ENCODE results near the gene NUCB1. TPM values are rescaled to one million over a fixed set of nuclear protein-coding genes. Genes with fewer than 3 reads are reported as not detected.

The NUCB1 gene
- total and polyA plus RNA-seq, 9 of the 15 experiments (the other 6 are each of a cell fraction or from before 2014, with no cell fraction given): 3.1 to 153 (median 71.7) TPM

DNA sequence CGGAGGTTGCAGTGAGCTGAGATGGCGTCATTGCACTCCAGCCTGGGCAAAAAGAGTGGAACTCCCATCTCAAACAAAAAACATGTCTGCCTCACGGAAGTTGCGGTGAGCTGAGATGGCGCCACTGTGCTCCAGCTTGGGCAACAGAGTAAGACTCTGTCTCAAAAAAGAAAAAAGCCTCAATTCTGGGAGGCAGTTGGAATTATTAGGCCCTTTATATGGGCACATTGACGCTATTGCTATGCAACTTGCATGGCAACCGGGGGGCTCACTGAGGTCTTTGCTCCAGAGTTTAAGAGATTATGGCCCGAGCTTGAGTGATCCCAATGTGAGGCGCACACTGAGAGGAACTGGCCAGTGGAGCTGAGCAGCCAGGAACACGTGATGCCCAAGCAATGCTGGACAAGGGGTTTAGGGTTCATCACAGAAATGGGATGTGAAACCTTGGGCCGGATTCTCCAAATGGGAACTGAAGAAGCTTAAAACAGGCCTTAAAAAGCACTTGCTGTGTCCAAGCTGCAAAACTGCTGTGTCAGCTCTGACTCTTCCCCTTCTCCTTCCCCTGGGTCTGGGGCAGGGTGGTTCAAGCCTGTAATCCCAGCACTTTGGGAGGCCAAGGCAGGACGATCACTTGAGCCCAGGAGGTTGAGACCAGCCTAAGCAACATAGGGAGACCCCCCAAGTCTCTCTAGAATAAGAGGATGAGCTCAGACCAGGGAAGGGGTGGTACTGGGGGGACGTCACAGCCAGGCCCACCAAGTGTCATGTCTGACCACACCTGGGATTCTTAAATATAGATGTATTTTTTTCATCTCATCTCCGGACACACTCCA is 67.5 kb downstream of the NUCB1 start (continued):
- TF ChIP-seq, protein P1, sequence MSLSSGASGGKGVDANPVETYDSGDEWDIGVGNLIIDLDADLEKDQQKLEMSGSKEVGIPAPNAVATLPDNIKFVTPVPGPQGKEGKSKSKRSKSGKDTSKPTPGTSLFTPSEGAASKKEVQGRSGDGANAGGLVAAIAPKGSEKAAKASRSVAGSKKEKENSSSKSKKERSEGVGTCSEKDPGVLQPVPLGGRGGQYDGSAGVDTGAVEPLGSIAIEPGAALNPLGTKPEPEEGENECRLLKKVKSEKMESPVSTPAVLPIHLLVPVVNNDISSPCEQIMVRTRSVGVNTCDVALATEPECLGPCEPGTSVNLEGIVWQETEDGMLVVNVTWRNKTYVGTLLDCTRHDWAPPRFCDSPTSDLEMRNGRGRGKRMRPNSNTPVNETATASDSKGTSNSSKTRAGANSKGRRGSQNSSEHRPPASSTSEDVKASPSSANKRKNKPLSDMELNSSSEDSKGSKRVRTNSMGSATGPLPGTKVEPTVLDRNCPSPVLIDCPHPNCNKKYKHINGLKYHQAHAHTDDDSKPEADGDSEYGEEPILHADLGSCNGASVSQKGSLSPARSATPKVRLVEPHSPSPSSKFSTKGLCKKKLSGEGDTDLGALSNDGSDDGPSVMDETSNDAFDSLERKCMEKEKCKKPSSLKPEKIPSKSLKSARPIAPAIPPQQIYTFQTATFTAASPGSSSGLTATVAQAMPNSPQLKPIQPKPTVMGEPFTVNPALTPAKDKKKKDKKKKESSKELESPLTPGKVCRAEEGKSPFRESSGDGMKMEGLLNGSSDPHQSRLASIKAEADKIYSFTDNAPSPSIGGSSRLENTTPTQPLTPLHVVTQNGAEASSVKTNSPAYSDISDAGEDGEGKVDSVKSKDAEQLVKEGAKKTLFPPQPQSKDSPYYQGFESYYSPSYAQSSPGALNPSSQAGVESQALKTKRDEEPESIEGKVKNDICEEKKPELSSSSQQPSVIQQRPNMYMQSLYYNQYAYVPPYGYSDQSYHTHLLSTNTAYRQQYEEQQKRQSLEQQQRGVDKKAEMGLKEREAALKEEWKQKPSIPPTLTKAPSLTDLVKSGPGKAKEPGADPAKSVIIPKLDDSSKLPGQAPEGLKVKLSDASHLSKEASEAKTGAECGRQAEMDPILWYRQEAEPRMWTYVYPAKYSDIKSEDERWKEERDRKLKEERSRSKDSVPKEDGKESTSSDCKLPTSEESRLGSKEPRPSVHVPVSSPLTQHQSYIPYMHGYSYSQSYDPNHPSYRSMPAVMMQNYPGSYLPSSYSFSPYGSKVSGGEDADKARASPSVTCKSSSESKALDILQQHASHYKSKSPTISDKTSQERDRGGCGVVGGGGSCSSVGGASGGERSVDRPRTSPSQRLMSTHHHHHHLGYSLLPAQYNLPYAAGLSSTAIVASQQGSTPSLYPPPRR (CRISPR knock-in tag; IDR thresholded peaks at IDR 0.05; ENCODE audit: borderline replicate concordance): no peak
- TF ChIP-seq FOXJ3 (CRISPR knock-in tag; IDR thresholded peaks at IDR 0.05) (no peak), JUNB (CRISPR knock-in tag; conservative IDR thresholded peaks at IDR 0.05) (no peak), RCOR1 (IDR thresholded peaks at IDR 0.05; ENCODE audit: borderline replicate concordance in 1 of 2, low read depth in 2 of 2, low read length in 2 of 2) (peak in 1 of 2 experiments; percentile 44; a peak in 1 of 4 replicates), ZNF764 (CRISPR knock-in tag; IDR thresholded peaks at IDR 0.05; ENCODE audit: low read depth) (no peak), ZC3H11A (IDR thresholded peaks at IDR 0.05; ENCODE audit: low read depth, low read length) (no peak), ARNT (IDR thresholded peaks at IDR 0.05) (no peak; a peak in 1 of 4 replicates), NONO (IDR thresholded peaks at IDR 0.05; ENCODE audit: low read depth in 2 of 2, low read length in 1 of 2) (peak in 1 of 2 experiments; percentile 33; a peak in 1 of 4 replicates), PHB2 (IDR thresholded peaks at IDR 0.05; ENCODE audit: low read depth) (no peak), SNRNP70 (optimal IDR thresholded peaks at IDR 0.05; ENCODE audit: low read depth, low read length) (peak; percentile 77), FOSL1 (tag; conservative IDR thresholded peaks at IDR 0.05) (peak; percentile 43; the same call in 1 of the 2 replicates), NFE2L1 (tag; IDR thresholded peaks at IDR 0.05; ENCODE audit: borderline replicate concordance, low read depth) (no peak), ZNF830 (CRISPR knock-in tag; IDR thresholded peaks at IDR 0.05) (no peak; the same call in 1 of the 2 replicates), GABPB2 (CRISPR knock-in tag; conservative IDR thresholded peaks at IDR 0.05) (peak; percentile 27; the same call in 1 of the 2 replicates)
- TF ChIP-seq, protein P2, sequence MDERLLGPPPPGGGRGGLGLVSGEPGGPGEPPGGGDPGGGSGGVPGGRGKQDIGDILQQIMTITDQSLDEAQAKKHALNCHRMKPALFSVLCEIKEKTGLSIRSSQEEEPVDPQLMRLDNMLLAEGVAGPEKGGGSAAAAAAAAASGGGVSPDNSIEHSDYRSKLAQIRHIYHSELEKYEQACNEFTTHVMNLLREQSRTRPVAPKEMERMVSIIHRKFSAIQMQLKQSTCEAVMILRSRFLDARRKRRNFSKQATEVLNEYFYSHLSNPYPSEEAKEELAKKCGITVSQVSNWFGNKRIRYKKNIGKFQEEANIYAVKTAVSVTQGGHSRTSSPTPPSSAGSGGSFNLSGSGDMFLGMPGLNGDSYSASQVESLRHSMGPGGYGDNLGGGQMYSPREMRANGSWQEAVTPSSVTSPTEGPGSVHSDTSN (CRISPR knock-in tag; IDR thresholded peaks at IDR 0.05; ENCODE audit: low read depth): no peak
- TF ChIP-seq, protein P2 (tag; conservative IDR thresholded peaks at IDR 0.05; ENCODE audit: low read depth): no peak
- TF ChIP-seq, protein P3, sequence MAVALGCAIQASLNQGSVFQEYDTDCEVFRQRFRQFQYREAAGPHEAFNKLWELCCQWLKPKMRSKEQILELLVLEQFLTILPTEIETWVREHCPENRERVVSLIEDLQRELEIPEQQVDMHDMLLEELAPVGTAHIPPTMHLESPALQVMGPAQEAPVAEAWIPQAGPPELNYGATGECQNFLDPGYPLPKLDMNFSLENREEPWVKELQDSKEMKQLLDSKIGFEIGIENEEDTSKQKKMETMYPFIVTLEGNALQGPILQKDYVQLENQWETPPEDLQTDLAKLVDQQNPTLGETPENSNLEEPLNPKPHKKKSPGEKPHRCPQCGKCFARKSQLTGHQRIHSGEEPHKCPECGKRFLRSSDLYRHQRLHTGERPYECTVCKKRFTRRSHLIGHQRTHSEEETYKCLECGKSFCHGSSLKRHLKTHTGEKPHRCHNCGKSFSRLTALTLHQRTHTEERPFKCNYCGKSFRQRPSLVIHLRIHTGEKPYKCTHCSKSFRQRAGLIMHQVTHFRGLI (CRISPR knock-in tag; IDR thresholded peaks at IDR 0.05): no peak
